ENCODE data around the gene VSNL1.

GRCh38 chr2:17661460-17661859 is 121.0 kb downstream of the VSNL1 start:
- TF ChIP-seq, protein P1, sequence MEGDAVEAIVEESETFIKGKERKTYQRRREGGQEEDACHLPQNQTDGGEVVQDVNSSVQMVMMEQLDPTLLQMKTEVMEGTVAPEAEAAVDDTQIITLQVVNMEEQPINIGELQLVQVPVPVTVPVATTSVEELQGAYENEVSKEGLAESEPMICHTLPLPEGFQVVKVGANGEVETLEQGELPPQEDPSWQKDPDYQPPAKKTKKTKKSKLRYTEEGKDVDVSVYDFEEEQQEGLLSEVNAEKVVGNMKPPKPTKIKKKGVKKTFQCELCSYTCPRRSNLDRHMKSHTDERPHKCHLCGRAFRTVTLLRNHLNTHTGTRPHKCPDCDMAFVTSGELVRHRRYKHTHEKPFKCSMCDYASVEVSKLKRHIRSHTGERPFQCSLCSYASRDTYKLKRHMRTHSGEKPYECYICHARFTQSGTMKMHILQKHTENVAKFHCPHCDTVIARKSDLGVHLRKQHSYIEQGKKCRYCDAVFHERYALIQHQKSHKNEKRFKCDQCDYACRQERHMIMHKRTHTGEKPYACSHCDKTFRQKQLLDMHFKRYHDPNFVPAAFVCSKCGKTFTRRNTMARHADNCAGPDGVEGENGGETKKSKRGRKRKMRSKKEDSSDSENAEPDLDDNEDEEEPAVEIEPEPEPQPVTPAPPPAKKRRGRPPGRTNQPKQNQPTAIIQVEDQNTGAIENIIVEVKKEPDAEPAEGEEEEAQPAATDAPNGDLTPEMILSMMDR (IDR thresholded peaks at IDR 0.05): no peak
- no peak for TF ChIP-seq POLR2A (IDR thresholded peaks at IDR 0.05)

Data from body of pancreas (tissue), 4 donors.